ENCODE results near the gene URB1.

The URB1 gene

GRCh38 chr21:32340863-32341848, 51.7 kb downstream of the URB1 start:
- DNase-seq: no peak

- no peak for DNase-seq
These were observed 54.4 kb downstream of the URB1 start for GRCh38 chr21:32338209-32338921.

- no peak for DNase-seq
These were observed 55.6 kb downstream of the URB1 start for GRCh38 chr21:32337206-32337605.

GRCh38 chr21:32336711-32337110, 56.1 kb downstream of the URB1 start:
- DNase-seq: peak; percentile 91

GRCh38 chr21:32335601-32336575, 56.9 kb downstream of the URB1 start:
- peak; percentile 64 for DNase-seq

GRCh38 chr21:32334980-32335531, 57.8 kb downstream of the URB1 start:
- DNase-seq: peak; percentile 98

GRCh38 chr21:32333953-32334673, 58.7 kb downstream of the URB1 start:
- no peak for DNase-seq

- DNase-seq: no peak
These were observed 60.3 kb downstream of the URB1 start for GRCh38 chr21:32332463-32332951.

- no peak for DNase-seq
These were observed 61.1 kb downstream of the URB1 start for GRCh38 chr21:32331444-32332305.

GRCh38 chr21:32330784-32331311, 62.0 kb downstream of the URB1 start:
- no peak for DNase-seq

- DNase-seq: no peak
These were observed 63.0 kb downstream of the URB1 start for GRCh38 chr21:32329776-32330175.

GRCh38 chr21:32329331-32329730, 63.5 kb downstream of the URB1 start:
- no peak for DNase-seq

- no peak for DNase-seq
These were observed 64.2 kb downstream of the URB1 start for GRCh38 chr21:32328595-32328994.

GRCh38 chr21:32325706-32326105, 67.1 kb downstream of the URB1 start:
- DNase-seq: no peak

- no peak for DNase-seq
These were observed 70.1 kb downstream of the URB1 start for GRCh38 chr21:32322676-32323075.

GRCh38 chr21:32322103-32322502, 70.7 kb downstream of the URB1 start:
- DNase-seq: no peak

- DNase-seq: no peak
These were observed 71.3 kb downstream of the URB1 start for GRCh38 chr21:32321480-32321879.

- no peak for DNase-seq
These were observed 72.1 kb downstream of the URB1 start for GRCh38 chr21:32320726-32321125.

- DNase-seq: no peak
These were observed 72.8 kb downstream of the URB1 start for GRCh38 chr21:32320059-32320458.

- no peak for DNase-seq
These were observed 73.8 kb downstream of the URB1 start for GRCh38 chr21:32319012-32319411.
